Measurements from ENCODE around the gene NECTIN2.
A peak's percentile ranks its signal among the peaks of the same experiment; 100 is the strongest.

Gene NECTIN2

GRCh38 chr19:44808463-44809371, 37.4 kb upstream of the NECTIN2 start, which contains the start of gene BCAM:
Gene BCAM (plus strand): TSS chr19:44809103. CDS start chr19:44809125, 22 bp downstream.
- peaks cover 8% of the 10 kb centered on the region; the same call in 1 of the 2 replicates for H3K36me3 ChIP-seq (ENCODE audit: control insufficient read depth, insufficient read depth, low read length)
- no peaks in the 10 kb centered on the region for H3K9me3 ChIP-seq (ENCODE audit: control insufficient read depth, insufficient read depth, low read length)
- peaks cover 3% of the 10 kb centered on the region; the same call in 1 of the 2 replicates for H3K27me3 ChIP-seq (ENCODE audit: control insufficient read depth, insufficient read depth, low read length)
- no CpG with 5 or more reads among the region's 59 CpGs for WGBS (ENCODE audit: insufficient coverage, insufficient read length)
- peak within 1 kb of the TSS; percentile 70; the same call in 1 of the 2 replicates for H3K4me3 ChIP-seq (ENCODE audit: low read length)
- DNase-seq (ENCODE audit: low read depth, low spot score), result no peak
- peaks cover 7% of the 10 kb centered on the region for H3K4me1 ChIP-seq (ENCODE audit: control insufficient read depth, insufficient read depth, low read length)
- H3K27ac ChIP-seq (ENCODE audit: low read length), result no peak within 1 kb of the TSS

- peaks cover under 1% of the 10 kb centered on the region; the same call in 1 of the 2 replicates for H3K27me3 ChIP-seq (ENCODE audit: control insufficient read depth, insufficient read depth, low read length)
- no peaks in the 10 kb centered on the region for H3K9me3 ChIP-seq (ENCODE audit: control insufficient read depth, insufficient read depth, low read length)
- no peak overlapping the region for H3K27ac ChIP-seq (ENCODE audit: low read length)
- no CpG with 5 or more reads among the region's 7 CpGs for WGBS (ENCODE audit: insufficient coverage, insufficient read length)
- peaks cover 7% of the 10 kb centered on the region for H3K4me1 ChIP-seq (ENCODE audit: control insufficient read depth, insufficient read depth, low read length)
- peak overlapping the region; percentile 70; the same call in 1 of the 2 replicates for H3K4me3 ChIP-seq (ENCODE audit: low read length)
- peaks cover 17% of the 10 kb centered on the region; the same call in 1 of the 2 replicates for H3K36me3 ChIP-seq (ENCODE audit: control insufficient read depth, insufficient read depth, low read length)
- no peak for DNase-seq (ENCODE audit: low read depth, low spot score)
Measured at GRCh38 chr19:44809577-44810233, 36.4 kb upstream of the NECTIN2 start.

GRCh38 chr19:44810234-44811121, 35.6 kb upstream of the NECTIN2 start:
- Histone ChIP-seq H3K9me3 (ENCODE audit: control insufficient read depth, insufficient read depth, low read length) (no peaks in the 10 kb centered on the region), H3K27me3 (ENCODE audit: control insufficient read depth, insufficient read depth, low read length) (no peaks in the 10 kb centered on the region), H3K36me3 (ENCODE audit: control insufficient read depth, insufficient read depth, low read length) (peaks cover 17% of the 10 kb centered on the region; the same call in 1 of the 2 replicates), H3K4me1 (ENCODE audit: control insufficient read depth, insufficient read depth, low read length) (peaks cover 7% of the 10 kb centered on the region), H3K4me3 (ENCODE audit: low read length) (no peak overlapping the region), H3K27ac (ENCODE audit: low read length) (no peak overlapping the region)
- DNase-seq (ENCODE audit: low read depth, low spot score), result no peak
- no CpG with 5 or more reads among the region's 13 CpGs for WGBS (ENCODE audit: insufficient coverage, insufficient read length)

- no peak overlapping the region for H3K4me3 ChIP-seq (ENCODE audit: low read length)
- WGBS (ENCODE audit: insufficient coverage, insufficient read length), result no CpG with 5 or more reads among the region's 7 CpGs
- no peaks in the 10 kb centered on the region for H3K9me3 ChIP-seq (ENCODE audit: control insufficient read depth, insufficient read depth, low read length)
- peaks cover 17% of the 10 kb centered on the region; the same call in 1 of the 2 replicates for H3K36me3 ChIP-seq (ENCODE audit: control insufficient read depth, insufficient read depth, low read length)
- peaks cover 7% of the 10 kb centered on the region for H3K4me1 ChIP-seq (ENCODE audit: control insufficient read depth, insufficient read depth, low read length)
- no peaks in the 10 kb centered on the region for H3K27me3 ChIP-seq (ENCODE audit: control insufficient read depth, insufficient read depth, low read length)
- DNase-seq (ENCODE audit: low read depth, low spot score), result no peak
- H3K27ac ChIP-seq (ENCODE audit: low read length), result no peak overlapping the region
Measured at GRCh38 chr19:44811122-44811419, 35.0 kb upstream of the NECTIN2 start.

- Histone ChIP-seq H3K27me3 (ENCODE audit: control insufficient read depth, insufficient read depth, low read length) (no peaks in the 10 kb centered on the region), H3K9me3 (ENCODE audit: control insufficient read depth, insufficient read depth, low read length) (no peaks in the 10 kb centered on the region), H3K36me3 (ENCODE audit: control insufficient read depth, insufficient read depth, low read length) (peaks cover 17% of the 10 kb centered on the region; the same call in 1 of the 2 replicates), H3K27ac (ENCODE audit: low read length) (no peak overlapping the region), H3K4me1 (ENCODE audit: control insufficient read depth, insufficient read depth, low read length) (peaks cover 6% of the 10 kb centered on the region), H3K4me3 (ENCODE audit: low read length) (no peak overlapping the region)
- DNase-seq (ENCODE audit: low read depth, low spot score), result no peak
- no CpG with 5 or more reads among the region's 28 CpGs for WGBS (ENCODE audit: insufficient coverage, insufficient read length)
Measured at GRCh38 chr19:44812142-44812718, 33.9 kb upstream of the NECTIN2 start.

- WGBS (ENCODE audit: insufficient coverage, insufficient read length), result no CpG with 5 or more reads among the region's 38 CpGs
- H3K27ac ChIP-seq (ENCODE audit: low read length), result no peak overlapping the region
- H3K27me3 ChIP-seq (ENCODE audit: control insufficient read depth, insufficient read depth, low read length), result no peaks in the 10 kb centered on the region
- H3K4me3 ChIP-seq (ENCODE audit: low read length), result no peak overlapping the region
- peaks cover 17% of the 10 kb centered on the region; the same call in 1 of the 2 replicates for H3K36me3 ChIP-seq (ENCODE audit: control insufficient read depth, insufficient read depth, low read length)
- no peaks in the 10 kb centered on the region for H3K9me3 ChIP-seq (ENCODE audit: control insufficient read depth, insufficient read depth, low read length)
- H3K4me1 ChIP-seq (ENCODE audit: control insufficient read depth, insufficient read depth, low read length), result peaks cover 2% of the 10 kb centered on the region; the same call in 1 of the 2 replicates
- no peak for DNase-seq (ENCODE audit: low read depth, low spot score)
Measured at GRCh38 chr19:44813070-44813840, 32.8 kb upstream of the NECTIN2 start.

- H3K4me3 ChIP-seq (ENCODE audit: low read length), result no peak overlapping the region
- peaks cover 18% of the 10 kb centered on the region for H3K36me3 ChIP-seq (ENCODE audit: control insufficient read depth, insufficient read depth, low read length)
- no peak for DNase-seq (ENCODE audit: low read depth, low spot score)
- H3K4me1 ChIP-seq (ENCODE audit: control insufficient read depth, insufficient read depth, low read length), result peaks cover 2% of the 10 kb centered on the region; the same call in 1 of the 2 replicates
- H3K9me3 ChIP-seq (ENCODE audit: control insufficient read depth, insufficient read depth, low read length), result no peaks in the 10 kb centered on the region
- WGBS (ENCODE audit: insufficient coverage, insufficient read length), result no CpG with 5 or more reads among the region's 16 CpGs
- no peaks in the 10 kb centered on the region for H3K27me3 ChIP-seq (ENCODE audit: control insufficient read depth, insufficient read depth, low read length)
- no peak overlapping the region for H3K27ac ChIP-seq (ENCODE audit: low read length)
Measured at GRCh38 chr19:44813841-44814470, 32.1 kb upstream of the NECTIN2 start.

- WGBS (ENCODE audit: insufficient coverage, insufficient read length), result no CpG with 5 or more reads among the region's 17 CpGs
- H3K4me3 ChIP-seq (ENCODE audit: low read length), result no peak overlapping the region
Measured at GRCh38 chr19:44814517-44814916, 31.6 kb upstream of the NECTIN2 start.

GRCh38 chr19:44816301-44816700, 29.8 kb upstream of the NECTIN2 start:
- H3K9me3 ChIP-seq (ENCODE audit: control insufficient read depth, insufficient read depth, low read length), result no peaks in the 10 kb centered on the region
- H3K4me3 ChIP-seq (ENCODE audit: low read length), result no peak overlapping the region
- H3K4me1 ChIP-seq (ENCODE audit: control insufficient read depth, insufficient read depth, low read length), result no peaks in the 10 kb centered on the region
- no peaks in the 10 kb centered on the region for H3K27me3 ChIP-seq (ENCODE audit: control insufficient read depth, insufficient read depth, low read length)
- H3K36me3 ChIP-seq (ENCODE audit: control insufficient read depth, insufficient read depth, low read length), result peaks cover 33% of the 10 kb centered on the region
- no peak overlapping the region for H3K27ac ChIP-seq (ENCODE audit: low read length)
- no CpG with 5 or more reads among the region's 2 CpGs for WGBS (ENCODE audit: insufficient coverage, insufficient read length)
- DNase-seq (ENCODE audit: low read depth, low spot score), result no peak

More at GRCh38 chr19:44814517-44814916, 31.6 kb upstream of the NECTIN2 start:
- H3K27ac ChIP-seq (ENCODE audit: low read length), result no peak overlapping the region
- H3K9me3 ChIP-seq (ENCODE audit: control insufficient read depth, insufficient read depth, low read length), result no peaks in the 10 kb centered on the region
- peaks cover 24% of the 10 kb centered on the region for H3K36me3 ChIP-seq (ENCODE audit: control insufficient read depth, insufficient read depth, low read length)
- no peaks in the 10 kb centered on the region for H3K27me3 ChIP-seq (ENCODE audit: control insufficient read depth, insufficient read depth, low read length)
- DNase-seq (ENCODE audit: low read depth, low spot score), result no peak
- H3K4me1 ChIP-seq (ENCODE audit: control insufficient read depth, insufficient read depth, low read length), result 0 out of 2 replicates have a peak, but pooled peaks cover 2% of the 10 kb centered on the region
